ENCODE measurements around the gene VAMP2.

VAMP2 gene

GRCh38 chr17:8154608-8155155, 8.1 kb downstream of the VAMP2 start:
- H3K27me3 ChIP-seq (ENCODE audit: control insufficient read depth, low read length): no peaks in the 10 kb centered on the region
- peaks cover 76% of the 10 kb centered on the region for H3K4me1 ChIP-seq (ENCODE audit: control insufficient read depth, low read length)
- no peak overlapping the region for H3K27ac ChIP-seq (ENCODE audit: low read depth, low read length)
- peaks cover 25% of the 10 kb centered on the region for H3K36me3 ChIP-seq (ENCODE audit: control insufficient read depth, low read length)
- no peaks in the 10 kb centered on the region for H3K9me3 ChIP-seq (ENCODE audit: control insufficient read depth, insufficient read depth, low read length)
- peaks cover 11% of the 10 kb centered on the region for H3F3A ChIP-seq (ENCODE audit: control insufficient read depth, insufficient read depth)
- H3K9me2 ChIP-seq (replicated peaks; ENCODE audit: control insufficient read depth, low read length): no peaks in the 10 kb centered on the region
- H3K79me2 ChIP-seq (ENCODE audit: control insufficient read depth, low read length): peaks cover 29% of the 10 kb centered on the region
- TF ChIP-seq CTCF (IDR thresholded peaks at IDR 0.05; ENCODE audit: low read depth, low read length, poor library complexity, severe bottlenecking): no peak
- TF ChIP-seq EZH2phosphoT487 (IDR thresholded peaks at IDR 0.05; ENCODE audit: borderline replicate concordance, low read length): no peak
- peak overlapping the region; percentile 99 for H3K4me2 ChIP-seq (ENCODE audit: low read length)
- H4K20me1 ChIP-seq (ENCODE audit: control insufficient read depth, insufficient read depth, low read depth, low read length): no peaks in the 10 kb centered on the region
- peak overlapping the region; percentile 63 for H3K4me3 ChIP-seq (ENCODE audit: low read length)

GRCh38 chr17:8153957-8154607, 8.7 kb downstream of the VAMP2 start:
- Histone ChIP-seq H3K27ac (ENCODE audit: low read depth, low read length) (0 out of 2 replicates have a peak overlapping the region, but pooled peaks have one; percentile 14), H3K4me2 (ENCODE audit: low read length) (peak overlapping the region; percentile 99), H3K9me3 (ENCODE audit: control insufficient read depth, insufficient read depth, low read length) (no peaks in the 10 kb centered on the region), H3F3A (ENCODE audit: control insufficient read depth, insufficient read depth) (peaks cover 11% of the 10 kb centered on the region), H3K4me3 (ENCODE audit: low read length) (peak overlapping the region; percentile 63), H3K27me3 (ENCODE audit: control insufficient read depth, low read length) (no peaks in the 10 kb centered on the region), H3K4me1 (ENCODE audit: control insufficient read depth, low read length) (peaks cover 71% of the 10 kb centered on the region), H3K36me3 (ENCODE audit: control insufficient read depth, low read length) (peaks cover 25% of the 10 kb centered on the region), H3K79me2 (ENCODE audit: control insufficient read depth, low read length) (peaks cover 24% of the 10 kb centered on the region), H4K20me1 (ENCODE audit: control insufficient read depth, insufficient read depth, low read depth, low read length) (no peaks in the 10 kb centered on the region), H3K9me2 (replicated peaks; ENCODE audit: control insufficient read depth, low read length) (no peaks in the 10 kb centered on the region)
- TF ChIP-seq EZH2phosphoT487 (IDR thresholded peaks at IDR 0.05; ENCODE audit: borderline replicate concordance, low read length): no peak
- TF ChIP-seq CTCF (IDR thresholded peaks at IDR 0.05; ENCODE audit: low read depth, low read length, poor library complexity, severe bottlenecking): no peak

GRCh38 chr17:8153525-8153956, 9.2 kb downstream of the VAMP2 start:
- TF ChIP-seq CTCF (IDR thresholded peaks at IDR 0.05; ENCODE audit: low read depth, low read length, poor library complexity, severe bottlenecking) (no peak), EZH2phosphoT487 (IDR thresholded peaks at IDR 0.05; ENCODE audit: borderline replicate concordance, low read length) (no peak)
- no peaks in the 10 kb centered on the region for H3K9me3 ChIP-seq (ENCODE audit: control insufficient read depth, insufficient read depth, low read length)
- no peak overlapping the region for H3K4me3 ChIP-seq (ENCODE audit: low read length)
- H3F3A ChIP-seq (ENCODE audit: control insufficient read depth, insufficient read depth): peaks cover 11% of the 10 kb centered on the region
- H3K9me2 ChIP-seq (replicated peaks; ENCODE audit: control insufficient read depth, low read length): no peaks in the 10 kb centered on the region
- H3K4me2 ChIP-seq (ENCODE audit: low read length): peak overlapping the region; percentile 99
- no peaks in the 10 kb centered on the region for H3K27me3 ChIP-seq (ENCODE audit: control insufficient read depth, low read length)
- no peak overlapping the region for H3K27ac ChIP-seq (ENCODE audit: low read depth, low read length)
- H4K20me1 ChIP-seq (ENCODE audit: control insufficient read depth, insufficient read depth, low read depth, low read length): no peaks in the 10 kb centered on the region
- H3K4me1 ChIP-seq (ENCODE audit: control insufficient read depth, low read length): peaks cover 68% of the 10 kb centered on the region
- peaks cover 24% of the 10 kb centered on the region for H3K79me2 ChIP-seq (ENCODE audit: control insufficient read depth, low read length)
- H3K36me3 ChIP-seq (ENCODE audit: control insufficient read depth, low read length): peaks cover 25% of the 10 kb centered on the region
